GF-D8 (cell line): ENCODE results near the gene AGMO.

ENCODE experiments used
- DNase-seq: peaks from one replicate; lab custom pipeline; 2025; lab: John Stamatoyannopoulos, UW

Gene AGMO

GRCh38 chr7:15218261-15218660, 343.6 kb downstream of the AGMO start:
- peak; percentile 71 for DNase-seq

DNA sequence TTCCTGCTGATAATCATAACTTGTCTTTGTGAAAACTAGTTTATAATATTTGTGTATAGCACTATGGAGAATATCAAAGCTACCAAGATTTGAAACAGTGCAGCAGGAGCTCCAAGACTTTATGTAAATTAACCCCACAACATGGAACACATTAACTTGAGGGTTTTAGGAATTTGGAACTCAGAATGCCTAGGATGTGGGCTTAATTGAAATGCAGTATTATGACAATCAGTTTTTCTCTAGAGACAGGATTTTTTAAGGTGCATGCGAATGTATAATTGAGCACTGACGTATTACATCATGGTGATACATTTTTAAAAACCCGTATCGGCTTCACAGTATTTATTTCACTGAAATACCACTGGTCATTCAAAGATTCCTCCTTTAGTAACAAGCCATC, 346.2 kb downstream of the AGMO start:
- DNase-seq, result no peak

DNA sequence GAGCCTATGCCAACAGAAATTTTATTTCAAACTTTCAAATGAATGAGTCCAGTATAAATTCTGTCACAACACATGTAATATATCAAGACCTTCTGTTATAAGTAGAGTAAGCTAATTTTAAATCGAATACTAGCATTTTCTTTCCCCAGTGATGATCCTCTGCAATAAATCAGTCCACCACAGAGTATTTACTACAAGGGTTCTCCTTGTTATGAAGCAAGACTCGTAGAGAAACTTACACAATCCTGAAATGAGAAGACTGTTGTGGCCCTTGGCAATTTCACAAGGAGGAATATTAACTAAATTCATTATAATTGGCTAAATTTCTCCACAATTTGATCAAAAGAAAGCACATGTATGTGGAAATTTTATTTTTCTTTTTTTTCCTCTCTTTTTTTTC, 346.8 kb downstream of the AGMO start:
- DNase-seq, result no peak

- DNase-seq, result no peak
These were observed 348.7 kb downstream of the AGMO start for GRCh38 chr7:15213093-15213492.

- DNase-seq, result no peak
These were observed 352.4 kb downstream of the AGMO start for GRCh38 chr7:15209429-15209828.

DNA sequence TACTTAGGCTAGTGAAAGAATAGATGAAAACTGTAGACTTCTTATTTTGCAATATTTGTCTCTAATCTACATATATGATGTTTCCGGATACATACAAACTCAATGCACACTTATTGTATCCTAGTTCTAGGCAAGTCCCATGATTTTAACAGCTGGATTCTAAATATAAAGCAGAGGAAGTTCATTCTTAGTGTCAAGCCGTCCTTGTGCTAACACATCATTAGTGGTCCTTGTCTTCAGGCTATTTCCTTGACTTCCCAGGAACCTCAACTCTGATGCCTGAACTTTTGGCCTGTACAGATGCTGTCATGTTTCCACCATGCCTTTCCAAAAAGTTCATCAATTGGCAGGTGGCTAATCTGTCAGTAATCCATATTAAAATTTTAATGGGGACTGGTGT, 357.4 kb downstream of the AGMO start:
- no peak for DNase-seq

GRCh38 chr7:15199482-15199881, 362.3 kb downstream of the AGMO start:
- no peak for DNase-seq

- DNase-seq, result no peak
These were observed 364.5 kb downstream of the AGMO start for GRCh38 chr7:15197042-15197977.

DNA sequence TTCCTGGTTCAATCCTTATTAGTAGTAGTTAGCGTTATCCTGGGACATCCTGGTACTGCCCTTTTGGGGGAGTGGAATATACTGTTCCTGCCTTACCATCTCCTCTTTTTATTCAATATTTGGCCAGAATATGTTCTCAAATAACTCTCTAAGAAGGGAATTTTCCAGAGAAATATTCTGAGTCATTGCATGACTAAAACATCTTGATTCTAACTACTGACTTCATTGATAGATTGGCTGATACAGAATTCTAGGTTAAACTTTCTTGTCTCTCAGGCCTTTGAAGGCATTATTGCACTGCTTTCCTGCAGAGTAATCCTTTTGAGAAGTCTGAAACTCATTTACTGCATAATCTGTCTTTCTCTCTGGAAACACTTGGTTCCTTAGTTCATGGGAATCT, 383.8 kb downstream of the AGMO start:
- no peak for DNase-seq

DNA sequence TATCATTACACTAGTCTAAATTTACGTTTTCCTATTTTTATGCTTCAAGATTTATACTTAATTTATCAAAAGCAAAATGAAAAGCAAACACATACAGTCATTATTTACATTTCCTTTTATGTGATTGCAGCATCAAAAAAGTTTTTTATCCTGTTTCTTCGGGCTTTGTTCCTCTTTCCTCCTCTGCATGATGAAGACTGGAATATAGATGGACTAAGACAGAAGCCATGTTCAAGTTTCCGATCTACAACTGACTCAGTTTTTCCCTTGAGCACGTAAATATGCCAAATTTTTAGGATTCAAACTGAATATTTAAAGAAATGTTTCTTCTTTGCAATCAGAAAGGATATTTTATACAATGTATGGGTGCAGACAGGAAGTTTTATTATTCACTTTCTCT, 385.7 kb downstream of the AGMO start:
- no peak for DNase-seq

- DNase-seq, result no peak
These were observed 386.7 kb downstream of the AGMO start for GRCh38 chr7:15175152-15175551.

DNA sequence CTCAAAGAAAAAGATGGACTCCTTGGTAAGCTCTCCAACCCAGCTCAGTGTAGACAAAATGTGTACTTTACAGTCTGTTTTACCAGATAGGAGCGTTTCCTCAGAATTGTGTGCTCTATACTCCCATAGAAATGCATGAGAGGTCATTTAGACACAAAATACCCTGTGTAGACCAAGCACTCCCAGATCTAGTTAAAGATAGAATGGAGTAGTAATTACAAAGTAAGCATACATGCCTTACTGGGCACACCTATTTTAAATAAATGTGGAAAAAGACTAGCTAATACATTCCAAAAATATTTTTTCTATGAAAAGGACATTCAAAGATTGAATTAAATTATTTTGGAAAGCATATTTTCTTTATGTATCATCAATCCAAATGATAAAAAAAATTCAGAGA, 387.3 kb downstream of the AGMO start:
- no peak for DNase-seq

- DNase-seq, result no peak
These were observed 393.3 kb downstream of the AGMO start for GRCh38 chr7:15168489-15168888.

DNA sequence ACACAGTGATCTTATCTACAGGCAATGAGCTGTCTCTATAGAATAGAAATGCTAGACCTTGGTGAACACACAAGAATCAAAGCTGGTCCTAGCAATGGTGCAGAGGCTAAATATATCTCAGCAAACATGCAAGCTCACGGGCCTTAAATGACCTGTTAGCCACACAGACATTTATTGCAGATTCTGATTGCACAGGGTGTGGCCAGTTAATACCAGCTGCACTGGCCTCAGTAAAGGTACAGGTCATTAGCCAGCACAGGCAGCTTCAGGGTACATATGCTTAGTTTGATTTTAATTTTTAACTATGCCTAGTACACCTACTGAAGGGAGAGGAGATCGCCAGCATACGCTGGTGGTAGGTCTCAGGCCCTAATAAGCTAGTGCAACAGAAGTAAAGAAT, 393.9 kb downstream of the AGMO start:
- DNase-seq, result no peak

GRCh38 chr7:15166620-15167019, 395.2 kb downstream of the AGMO start:
- no peak for DNase-seq

DNA sequence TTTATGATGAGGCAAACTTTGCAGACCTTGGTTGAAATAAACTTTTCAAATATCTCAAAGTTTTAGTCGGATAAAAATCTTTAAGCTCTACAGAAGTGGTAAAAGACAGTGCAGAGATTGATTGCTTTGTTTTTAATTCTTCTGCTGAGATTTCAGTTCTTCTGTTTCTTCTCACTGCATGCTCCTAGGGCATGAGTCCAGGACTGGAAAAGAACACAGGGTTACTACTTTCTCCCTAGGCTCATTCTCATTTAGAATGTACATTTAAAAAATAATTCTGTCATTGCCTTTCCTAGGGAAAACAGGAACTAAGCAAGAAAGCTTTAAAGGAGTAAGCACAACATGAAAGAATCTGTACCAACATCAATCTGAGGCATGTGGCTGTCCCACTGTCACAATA, 402.6 kb downstream of the AGMO start:
- DNase-seq, result no peak

DNA sequence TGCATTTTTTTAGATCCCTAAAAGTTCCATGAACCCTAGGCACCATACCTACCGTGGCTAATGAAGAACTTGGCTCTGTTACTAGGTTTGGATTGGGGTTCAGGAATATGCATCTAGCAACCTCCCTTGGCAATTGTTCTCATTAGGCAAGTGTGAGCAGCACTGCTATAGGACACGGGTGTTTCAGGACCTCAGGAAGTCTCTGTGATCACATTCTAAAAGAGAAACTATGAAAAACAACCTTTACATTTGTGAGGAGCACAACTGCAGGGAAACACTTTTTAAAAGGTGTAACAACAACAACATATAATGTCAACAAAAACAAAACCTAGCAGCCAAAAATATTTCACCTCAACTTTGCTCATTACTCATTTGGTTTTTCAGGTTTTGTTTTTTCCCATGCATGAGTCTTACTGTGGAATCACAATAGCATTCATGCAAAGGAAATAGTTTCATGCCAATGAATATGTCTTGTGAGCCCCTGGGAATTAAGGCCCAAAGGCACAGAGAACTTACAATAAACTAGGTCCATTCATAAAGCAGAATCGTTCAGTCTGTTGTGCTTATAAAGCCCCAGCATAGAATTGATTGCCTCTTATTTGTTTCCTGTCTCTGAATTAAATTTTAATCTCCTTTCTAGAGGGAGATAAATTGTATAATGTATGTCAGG, 403.5 kb downstream of the AGMO start:
- DNase-seq, result no peak
